IPS DF 6.9 (cell line): ENCODE results near the gene RPL31.

ENCODE experiments used
- DNase-seq: peaks from one replicate; pipeline ENCODE4 v3.0.0-alpha.2; 2013; ENCODE audit warnings: low read depth, low spot score
- H3K27ac ChIP-seq: one replicate; pipeline ENCODE4 v1.5.1; 2013; ENCODE audit warnings: low read length, control low read depth
- H3K27me3 ChIP-seq: 2 replicates; pipeline ENCODE4 v1.6.1; 2013; ENCODE audit warnings: mild to moderate bottlenecking, low read length; ENCODE audit not compliant: control insufficient read depth, insufficient read depth
- H3K36me3 ChIP-seq: 2 replicates; pipeline ENCODE4 v1.6.1; 2013; ENCODE audit warnings: low read length; ENCODE audit not compliant: control insufficient read depth, insufficient read depth
- H3K4me1 ChIP-seq: 2 replicates; pipeline ENCODE4 v1.6.1; 2013; ENCODE audit warnings: low read length; ENCODE audit not compliant: control insufficient read depth, insufficient read depth
- H3K4me3 ChIP-seq: 2 replicates; pipeline ENCODE4 v1.5.1; 2013; ENCODE audit warnings: mild to moderate bottlenecking, low read length
- H3K9me3 ChIP-seq: 2 replicates; pipeline ENCODE4 v1.6.1; 2013; ENCODE audit warnings: low read length, inconsistent platforms; ENCODE audit not compliant: control insufficient read depth, insufficient read depth
- WGBS: extraction: QIAGEN DNeasy Blood & Tissue Kit; methylation state at CpG from one replicate; pipeline ENCODE4 v1.1.7; 2013; ENCODE audit warnings: mixed read lengths, missing lambda C conversion rate; ENCODE audit not compliant: insufficient read length, insufficient coverage; 5-methylcytosine and 5-hydroxymethylcytosine counted together

The RPL31 gene

DNA sequence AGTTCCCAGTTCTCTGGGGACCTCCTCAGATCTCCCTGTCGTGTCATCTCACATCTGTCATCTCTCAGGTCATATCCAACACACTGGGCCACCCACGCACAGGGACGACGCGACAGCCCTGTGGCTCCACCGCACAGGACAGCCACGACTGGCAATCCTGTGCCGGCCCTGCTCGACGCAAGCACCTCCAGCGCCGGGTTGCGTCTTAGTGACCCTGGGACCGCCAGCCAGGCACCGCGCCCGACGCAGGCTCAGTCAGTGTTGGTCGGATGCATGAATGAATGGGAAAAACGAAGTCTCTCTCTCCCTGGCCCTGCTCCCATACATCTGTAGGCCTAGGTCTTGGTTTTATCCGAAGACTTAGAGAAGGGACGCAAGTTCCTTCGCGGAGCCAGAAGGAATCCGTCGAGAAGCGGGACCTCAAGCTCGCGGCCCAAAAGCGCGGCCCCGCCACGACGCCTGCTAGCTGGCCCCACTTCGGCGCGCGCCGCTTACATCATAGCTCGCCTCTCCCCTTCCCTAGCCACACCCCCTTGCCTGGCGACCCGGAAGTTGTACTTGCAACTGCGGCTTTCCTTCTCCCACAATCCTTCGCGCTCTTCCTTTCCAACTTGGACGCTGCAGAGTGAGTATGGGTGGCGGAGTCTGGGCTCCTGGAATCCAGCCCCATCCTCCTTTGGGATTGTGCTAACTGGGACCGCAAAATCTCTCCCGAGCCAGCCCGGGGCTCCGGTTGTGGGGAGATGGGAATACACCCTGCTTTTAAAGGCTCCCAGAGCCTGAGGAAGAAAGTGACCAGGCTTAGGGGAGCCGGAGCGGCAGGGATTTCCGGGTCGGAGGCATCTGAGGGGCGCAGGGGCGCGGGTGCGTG, at the start of gene RPL31:
TSS of gene RPL31 (plus strand) at position 599 of the 871 bp plus-strand sequence. CDS start 413 bp downstream, outside the sequence.
- no CpG with 5 or more reads among the region's 59 CpGs for WGBS
- DNase-seq = peak; percentile 92
- Histone ChIP-seq H3K36me3 (peaks cover 25% of the 10 kb centered on the region), H3K27ac (no peak within 1 kb of the TSS), H3K27me3 (no peaks in the 10 kb centered on the region), H3K4me3 (peak within 1 kb of the TSS; percentile 71), H3K9me3 (no peaks in the 10 kb centered on the region), H3K4me1 (no peaks in the 10 kb centered on the region)

DNA sequence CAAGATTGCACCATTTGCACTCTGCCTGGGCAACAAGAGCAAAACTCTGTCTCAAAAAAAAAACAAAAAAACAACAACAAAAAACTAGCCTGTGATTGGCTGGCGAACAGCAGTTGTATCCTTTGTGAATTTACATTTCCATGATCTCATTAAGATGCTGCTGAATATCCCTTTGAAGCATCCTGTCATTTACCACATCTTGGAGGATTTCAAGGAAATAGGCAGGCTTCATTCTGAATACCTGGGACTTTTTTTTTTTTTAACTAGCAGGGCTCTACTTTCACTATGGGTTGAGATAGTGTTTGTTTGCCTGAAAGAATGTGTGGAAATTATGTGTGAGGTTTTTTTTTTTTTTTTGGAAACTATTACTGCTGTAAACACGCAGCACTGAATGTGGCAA, 49.6 kb upstream of the RPL31 start:
- Histone ChIP-seq H3K36me3 (no peaks in the 10 kb centered on the region), H3K27me3 (no peaks in the 10 kb centered on the region), H3K27ac (no peak overlapping the region), H3K4me3 (no peak overlapping the region), H3K9me3 (no peaks in the 10 kb centered on the region), H3K4me1 (peaks cover 5% of the 10 kb centered on the region; the same call in 1 of the 2 replicates)
- no CpG with 5 or more reads among the region's 2 CpGs for WGBS
- DNase-seq = no peak

DNA sequence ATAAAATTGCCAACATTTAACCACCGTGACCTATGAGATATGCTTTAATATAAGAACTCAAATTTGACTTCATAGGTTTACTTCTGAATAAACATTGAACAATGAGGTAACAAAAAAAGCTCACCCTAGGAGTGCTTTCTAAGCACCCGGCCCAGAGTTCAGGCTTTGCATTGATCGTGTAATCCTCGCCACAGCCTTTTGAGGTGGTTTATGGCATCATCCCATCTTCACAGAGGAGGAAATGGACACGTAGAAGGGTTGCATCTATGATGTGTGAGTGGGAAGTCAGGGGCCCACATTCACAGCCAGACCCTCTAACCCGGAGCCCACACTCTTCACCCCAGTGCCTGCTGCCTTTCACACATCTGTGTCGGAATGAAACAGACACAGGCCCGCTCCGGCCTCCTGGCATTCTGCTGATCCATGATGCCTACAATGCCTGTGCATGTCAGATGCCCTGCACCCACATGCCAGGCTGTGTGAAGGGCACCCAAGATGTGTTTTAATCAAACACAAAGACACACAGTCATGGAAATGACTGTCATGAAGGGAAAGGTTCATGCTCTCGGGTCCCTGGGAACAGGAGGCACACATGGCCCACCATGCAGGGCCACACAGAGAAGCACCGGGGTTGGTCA, 48.6 kb upstream of the RPL31 start:
- Histone ChIP-seq H3K36me3 (no peaks in the 10 kb centered on the region), H3K27ac (no peak overlapping the region), H3K4me3 (no peak overlapping the region), H3K9me3 (no peaks in the 10 kb centered on the region), H3K4me1 (peaks cover 5% of the 10 kb centered on the region; the same call in 1 of the 2 replicates), H3K27me3 (no peaks in the 10 kb centered on the region)
- no CpG with 5 or more reads among the region's 11 CpGs for WGBS
- no peak for DNase-seq

DNA sequence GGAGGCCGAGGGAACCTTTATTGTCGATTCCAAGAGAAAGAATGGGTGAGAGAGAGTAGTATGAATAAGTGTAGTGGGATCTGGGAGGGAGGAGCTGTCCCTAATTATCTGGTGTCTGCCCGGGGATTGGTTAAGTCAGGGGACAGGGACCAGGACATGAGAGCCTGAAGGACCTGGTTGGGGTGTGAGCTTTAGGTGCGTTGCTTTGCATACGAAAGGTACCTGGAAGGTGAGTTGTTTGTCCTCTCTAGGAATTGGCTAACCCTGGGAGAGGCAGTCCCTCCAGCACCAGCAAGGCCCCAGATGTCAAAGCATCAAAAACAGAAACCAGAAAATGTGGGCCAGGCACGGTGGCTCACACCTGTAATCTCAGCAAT, 48.1 kb upstream of the RPL31 start:
- H3K4me3 ChIP-seq = no peak overlapping the region
- no peaks in the 10 kb centered on the region for H3K9me3 ChIP-seq
- H3K4me1 ChIP-seq = peaks cover 5% of the 10 kb centered on the region; the same call in 1 of the 2 replicates
- no peak overlapping the region for H3K27ac ChIP-seq
- H3K27me3 ChIP-seq = no peaks in the 10 kb centered on the region
- no peaks in the 10 kb centered on the region for H3K36me3 ChIP-seq
- no peak for DNase-seq
- no CpG with 5 or more reads among the region's 6 CpGs for WGBS

DNA sequence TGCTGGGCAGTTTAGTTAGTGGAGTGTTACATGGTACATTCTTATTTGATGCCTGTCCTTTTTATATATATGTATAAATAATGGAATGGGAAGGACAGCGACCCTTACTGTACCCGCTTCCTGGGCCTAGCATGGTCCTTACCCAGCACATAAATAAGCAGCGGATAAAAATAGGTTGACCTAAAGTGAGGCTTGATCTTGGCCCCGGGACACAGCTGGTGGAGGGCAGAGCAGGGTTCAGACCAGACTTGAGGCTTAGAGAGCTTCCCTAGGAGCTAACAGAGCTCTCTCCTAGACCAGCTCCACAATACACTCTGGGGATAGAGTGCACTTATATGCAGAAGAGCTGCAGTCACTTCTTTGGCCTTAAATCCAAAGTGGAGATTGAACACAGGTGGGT, 46.9 kb upstream of the RPL31 start:
- Histone ChIP-seq H3K27me3 (no peaks in the 10 kb centered on the region), H3K9me3 (no peaks in the 10 kb centered on the region), H3K27ac (no peak overlapping the region), H3K36me3 (no peaks in the 10 kb centered on the region), H3K4me1 (peaks cover 2% of the 10 kb centered on the region; the same call in 1 of the 2 replicates), H3K4me3 (no peak overlapping the region)
- WGBS = no CpG with 5 or more reads among the region's 4 CpGs
- DNase-seq = no peak

DNA sequence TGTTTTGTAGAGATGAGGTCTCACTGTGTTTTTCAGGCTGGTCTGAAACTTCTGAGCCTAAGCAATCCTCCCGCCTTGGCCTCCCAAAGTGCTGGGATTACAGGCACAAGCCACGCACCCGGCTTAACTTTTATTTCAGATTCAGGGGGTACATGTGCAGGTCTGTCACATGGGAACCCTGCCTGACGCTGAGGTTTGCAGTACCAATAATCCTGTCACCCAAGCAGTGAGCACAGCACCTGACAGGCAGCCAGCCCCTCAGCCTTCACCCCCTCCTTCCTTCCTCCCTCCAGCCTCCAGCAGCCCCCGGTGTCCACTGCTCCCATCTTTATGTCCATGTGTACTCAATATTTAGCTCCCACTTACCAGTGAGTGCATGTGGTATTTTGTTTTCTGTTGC, 46.0 kb upstream of the RPL31 start:
- Histone ChIP-seq H3K4me3 (no peak overlapping the region), H3K9me3 (no peaks in the 10 kb centered on the region), H3K27me3 (no peaks in the 10 kb centered on the region), H3K27ac (no peak overlapping the region), H3K4me1 (no peaks in the 10 kb centered on the region), H3K36me3 (no peaks in the 10 kb centered on the region)
- DNase-seq = no peak
- WGBS = no CpG with 5 or more reads among the region's 5 CpGs

DNA sequence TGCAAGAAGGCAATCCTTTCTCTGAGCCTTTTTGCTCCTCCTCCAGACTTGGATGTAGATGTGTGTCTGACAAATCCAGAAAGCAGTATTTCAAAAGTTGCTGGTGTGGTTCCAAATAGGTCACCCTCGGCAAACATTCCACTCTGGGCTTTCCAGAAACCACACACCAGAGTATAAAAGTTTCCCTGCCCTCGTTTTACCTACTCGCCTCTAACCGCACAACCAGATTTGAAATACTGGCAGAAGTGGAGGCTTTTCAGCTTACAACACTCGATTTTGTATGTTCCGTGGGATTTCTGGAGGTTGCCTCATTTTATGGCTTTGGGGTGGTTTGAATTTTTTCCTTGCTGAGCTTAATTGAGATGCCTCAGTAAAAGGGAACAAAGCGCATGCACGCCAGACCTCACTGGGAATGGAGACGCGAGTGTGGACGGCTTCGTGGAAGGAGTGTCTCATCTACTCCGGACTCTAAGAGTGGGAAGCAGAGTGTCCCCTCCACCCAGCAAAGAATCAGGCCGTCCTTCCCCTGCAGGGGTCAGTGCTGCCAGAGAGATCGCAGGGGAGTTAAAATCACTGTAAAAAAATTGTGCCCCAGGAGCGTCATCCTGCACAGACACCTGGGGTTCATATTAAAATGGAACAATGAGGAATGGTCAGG, 44.0 kb upstream of the RPL31 start:
- no peaks in the 10 kb centered on the region for H3K9me3 ChIP-seq
- no peak overlapping the region for H3K4me3 ChIP-seq
- no peaks in the 10 kb centered on the region for H3K27me3 ChIP-seq
- no CpG with 5 or more reads among the region's 16 CpGs for WGBS
- H3K4me1 ChIP-seq = no peaks in the 10 kb centered on the region
- H3K36me3 ChIP-seq = no peaks in the 10 kb centered on the region
- no peak overlapping the region for H3K27ac ChIP-seq
- DNase-seq = no peak

DNA sequence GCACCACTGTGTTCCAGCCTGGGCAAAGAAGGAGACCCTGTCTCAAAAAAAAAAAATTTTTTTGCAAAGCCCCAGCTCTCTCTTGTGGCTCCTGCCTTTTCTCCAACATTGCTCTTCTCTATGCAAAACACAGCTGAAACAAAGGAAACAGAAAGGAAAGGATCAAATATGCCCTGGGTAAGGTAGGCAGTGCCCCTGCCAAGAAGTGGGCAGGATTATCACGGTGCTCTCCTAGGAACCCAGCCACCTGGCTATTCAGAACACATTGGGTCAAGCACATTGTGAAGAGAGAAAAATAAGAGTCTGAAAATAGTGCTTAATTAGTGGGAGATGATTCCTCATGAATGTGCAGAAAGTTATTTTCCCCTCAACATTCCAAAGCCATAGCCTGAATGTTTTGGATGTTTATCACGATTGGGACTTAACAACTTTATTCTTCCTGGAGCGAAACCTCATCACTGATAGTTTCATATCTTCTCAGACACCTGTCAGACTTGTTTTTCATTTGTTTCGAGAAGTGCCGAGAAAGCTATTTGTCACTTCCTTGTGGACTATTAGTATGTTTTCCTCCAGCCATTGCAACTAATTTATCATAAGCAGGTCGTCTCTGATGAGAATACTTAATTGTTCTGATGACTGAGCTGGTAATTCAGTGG, 42.7 kb upstream of the RPL31 start:
- Histone ChIP-seq H3K4me1 (no peaks in the 10 kb centered on the region), H3K36me3 (no peaks in the 10 kb centered on the region), H3K4me3 (no peak overlapping the region), H3K9me3 (no peaks in the 10 kb centered on the region), H3K27ac (no peak overlapping the region), H3K27me3 (no peaks in the 10 kb centered on the region)
- DNase-seq = no peak
- WGBS = no CpG with 5 or more reads among the region's 6 CpGs

DNA sequence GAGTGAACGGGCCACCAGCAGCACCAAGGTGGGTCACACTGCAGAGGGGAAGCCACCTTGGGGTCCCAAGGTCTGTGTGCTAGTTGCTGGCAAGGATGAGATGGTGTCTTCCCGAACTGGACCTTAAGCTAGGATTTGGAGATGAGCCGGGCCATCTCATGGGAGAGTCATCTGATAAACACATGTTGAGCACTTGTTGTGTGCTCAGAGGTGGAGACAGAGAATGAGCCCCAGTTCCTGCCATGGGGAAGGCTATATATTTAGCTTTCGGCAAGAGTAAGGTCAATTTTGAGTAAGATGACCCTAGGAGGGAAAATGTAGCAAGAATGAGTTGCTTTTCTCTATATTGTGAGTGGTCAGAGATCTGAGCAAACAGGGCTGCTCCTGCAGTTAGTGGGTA, 41.4 kb upstream of the RPL31 start:
- Histone ChIP-seq H3K4me3 (no peak overlapping the region), H3K27me3 (no peaks in the 10 kb centered on the region), H3K9me3 (no peaks in the 10 kb centered on the region), H3K36me3 (no peaks in the 10 kb centered on the region), H3K27ac (no peak overlapping the region), H3K4me1 (no peaks in the 10 kb centered on the region)
- WGBS = no CpG with 5 or more reads among the region's 4 CpGs
- no peak for DNase-seq

DNA sequence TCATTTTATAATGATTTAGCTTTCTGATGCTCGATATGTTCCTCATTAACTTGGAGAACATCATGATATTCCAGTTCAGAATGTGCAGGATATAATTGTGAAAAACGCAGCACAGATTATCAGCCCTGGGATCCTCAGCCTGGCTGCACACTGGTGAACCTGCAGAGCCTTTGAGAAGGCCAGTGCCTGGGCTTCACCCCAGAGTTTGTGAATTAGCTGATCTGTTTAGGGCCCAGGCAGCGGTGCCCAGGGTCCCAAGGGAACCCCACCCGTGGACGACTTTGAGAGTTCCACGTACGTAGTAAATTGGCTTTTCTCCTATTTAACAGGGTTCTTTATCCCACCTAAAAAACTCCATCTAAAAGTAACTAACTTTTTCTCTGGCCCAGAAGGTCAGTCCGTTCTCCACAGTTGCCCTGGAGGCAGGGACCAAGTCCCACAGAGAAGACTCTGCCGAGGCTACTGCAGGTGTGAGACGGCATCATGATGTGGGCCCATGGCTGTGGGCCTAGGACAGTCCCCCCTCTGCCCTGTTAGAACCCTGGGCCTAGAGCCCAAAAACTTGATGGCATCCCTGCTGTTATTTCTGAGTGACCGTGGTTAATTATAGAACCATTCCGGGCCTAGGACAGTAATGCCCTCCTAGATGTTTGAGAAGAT, 39.6 kb upstream of the RPL31 start:
- no peaks in the 10 kb centered on the region for H3K9me3 ChIP-seq
- H3K4me1 ChIP-seq = no peaks in the 10 kb centered on the region
- no peak overlapping the region for H3K4me3 ChIP-seq
- no peaks in the 10 kb centered on the region for H3K36me3 ChIP-seq
- H3K27ac ChIP-seq = no peak overlapping the region
- WGBS = no CpG with 5 or more reads among the region's 12 CpGs
- no peaks in the 10 kb centered on the region for H3K27me3 ChIP-seq
- no peak for DNase-seq
